IPS-15b (cell line): ENCODE results near the gene FAM98B.

Experiments used
- H3K27me3 ChIP-seq: one replicate; pipeline ENCODE4 v1.6.1; 2013; ENCODE audit warnings: low read length; ENCODE audit not compliant: control insufficient read depth, insufficient read depth
- H3K36me3 ChIP-seq: one replicate; pipeline ENCODE4 v1.6.1; 2013; ENCODE audit warnings: low read length; ENCODE audit not compliant: control insufficient read depth, insufficient read depth
- H3K4me1 ChIP-seq: one replicate; pipeline ENCODE4 v1.6.1; 2013; ENCODE audit warnings: mild to moderate bottlenecking, low read length; ENCODE audit not compliant: control insufficient read depth, insufficient read depth
- H3K4me3 ChIP-seq: one replicate; pipeline ENCODE4 v1.5.1; 2013; ENCODE audit warnings: low read depth, low read length
- H3K9ac ChIP-seq: one replicate; pipeline ENCODE4 v1.6.1; 2013; ENCODE audit warnings: low read depth, mild to moderate bottlenecking, low read length
- H3K9me3 ChIP-seq: one replicate; pipeline ENCODE4 v1.6.1; 2013; ENCODE audit warnings: mild to moderate bottlenecking, low read length; ENCODE audit not compliant: control insufficient read depth, insufficient read depth

Gene FAM98B

DNA sequence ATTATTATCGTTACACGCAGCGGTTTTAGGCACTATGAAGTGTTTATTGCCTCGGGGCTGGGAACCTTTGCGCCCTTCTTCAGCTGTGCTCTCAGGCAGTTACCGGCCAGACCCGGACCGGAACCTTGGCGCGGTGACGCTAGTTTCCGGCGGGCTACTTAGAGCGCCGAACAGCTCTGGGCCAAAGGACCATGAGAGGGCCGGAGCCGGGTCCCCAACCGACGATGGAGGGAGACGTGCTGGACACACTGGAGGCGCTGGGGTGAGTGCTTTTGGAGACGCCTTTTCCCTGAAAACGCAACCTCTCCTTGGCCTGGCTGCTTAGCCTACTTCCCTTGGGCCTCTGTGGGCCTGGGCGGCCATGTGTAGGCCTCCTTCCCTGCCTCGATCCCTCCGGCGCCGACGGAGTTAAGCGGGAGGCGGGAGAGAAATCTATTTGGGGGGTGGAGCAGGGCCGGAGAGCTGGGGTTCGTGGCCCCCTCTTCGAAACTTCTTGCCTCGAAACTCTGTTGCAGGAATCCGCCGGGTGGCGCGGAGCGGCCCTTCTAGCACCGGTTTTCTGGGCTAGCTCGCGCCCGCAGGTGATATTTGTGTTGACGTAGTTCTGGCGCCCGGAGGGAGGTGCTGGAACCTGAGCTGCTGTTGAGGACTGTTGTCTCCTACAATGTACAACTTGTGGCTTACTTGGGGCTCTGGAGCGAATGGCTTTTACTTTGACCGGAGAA lies at the start of gene FAM98B:
Gene FAM98B (plus strand): TSS at position 157 of the 725 bp plus-strand sequence. CDS start 35 bp downstream, at position 192.
- H3K27me3 ChIP-seq, result no peaks in the 10 kb centered on the region
- no peaks in the 10 kb centered on the region for H3K4me1 ChIP-seq
- no peaks in the 10 kb centered on the region for H3K9me3 ChIP-seq
- peak within 1 kb of the TSS; percentile 97 for H3K9ac ChIP-seq
- peak within 1 kb of the TSS; percentile 79 for H3K4me3 ChIP-seq
- H3K36me3 ChIP-seq, result no peaks in the 10 kb centered on the region

DNA sequence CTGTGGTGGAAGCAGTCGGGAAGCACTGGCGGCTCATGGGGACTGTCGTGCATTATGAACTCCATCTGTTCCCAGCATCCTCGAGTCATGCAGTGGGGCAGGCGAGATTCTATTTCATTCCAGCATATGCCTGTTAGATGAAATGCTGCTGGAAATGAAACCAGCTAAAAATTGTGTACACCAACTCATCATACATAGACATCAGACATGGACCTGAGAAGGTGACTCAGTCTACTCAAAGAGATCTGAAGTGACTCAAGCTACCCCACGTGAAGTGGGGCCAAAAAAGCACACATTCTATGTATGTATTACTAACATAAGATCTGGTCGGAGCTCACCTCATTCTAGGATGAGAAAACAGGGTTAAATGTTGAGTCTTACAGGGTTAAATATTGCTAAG lies 47.5 kb upstream of the FAM98B start:
- Histone ChIP-seq H3K9me3 (no peaks in the 10 kb centered on the region), H3K4me1 (no peaks in the 10 kb centered on the region), H3K36me3 (no peaks in the 10 kb centered on the region), H3K9ac (no peak overlapping the region), H3K27me3 (no peaks in the 10 kb centered on the region), H3K4me3 (no peak overlapping the region)

DNA sequence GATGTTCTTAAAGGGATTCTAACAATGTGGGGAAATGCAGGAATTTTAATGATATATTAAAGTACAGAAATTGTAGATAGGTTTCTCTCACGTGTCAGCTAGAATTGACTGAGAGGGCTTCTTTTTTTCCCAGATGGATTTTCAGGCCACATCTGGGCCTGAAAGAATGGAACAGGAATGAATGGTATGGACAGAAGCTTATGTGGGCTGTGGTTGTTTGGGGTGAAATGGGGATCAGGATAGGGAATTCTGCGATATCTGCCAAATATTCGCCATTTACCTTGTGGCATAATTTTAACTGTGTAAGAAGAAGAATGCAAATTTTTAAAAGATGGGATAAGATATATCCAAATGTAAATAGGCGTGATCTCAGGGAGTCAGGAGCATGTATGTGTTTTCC lies 45.4 kb upstream of the FAM98B start:
- Histone ChIP-seq H3K9ac (no peak overlapping the region), H3K4me3 (no peak overlapping the region), H3K9me3 (no peaks in the 10 kb centered on the region), H3K36me3 (no peaks in the 10 kb centered on the region), H3K4me1 (no peaks in the 10 kb centered on the region), H3K27me3 (no peaks in the 10 kb centered on the region)

DNA sequence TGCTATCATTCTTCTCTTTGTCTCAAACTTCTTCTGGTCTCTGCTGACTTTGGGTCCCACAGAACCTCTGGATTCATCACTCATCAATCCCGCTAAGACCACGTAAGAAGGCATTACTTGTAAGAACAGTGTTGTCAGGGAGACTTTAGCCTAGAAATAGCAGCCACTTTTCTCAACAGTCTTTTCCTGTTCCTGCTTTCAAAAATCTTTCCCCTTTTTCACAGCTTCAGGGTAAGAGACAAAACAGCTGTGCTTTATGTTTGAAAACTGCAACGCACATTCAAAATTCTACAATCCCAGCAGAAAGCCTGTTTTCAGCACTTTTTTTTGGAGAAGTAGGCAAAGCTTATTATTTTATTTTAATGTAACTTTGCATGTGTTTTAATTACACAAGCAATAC lies 42.0 kb upstream of the FAM98B start:
- Histone ChIP-seq H3K9ac (no peak overlapping the region), H3K36me3 (no peaks in the 10 kb centered on the region), H3K9me3 (no peaks in the 10 kb centered on the region), H3K4me1 (no peaks in the 10 kb centered on the region), H3K4me3 (no peak overlapping the region), H3K27me3 (no peaks in the 10 kb centered on the region)

DNA sequence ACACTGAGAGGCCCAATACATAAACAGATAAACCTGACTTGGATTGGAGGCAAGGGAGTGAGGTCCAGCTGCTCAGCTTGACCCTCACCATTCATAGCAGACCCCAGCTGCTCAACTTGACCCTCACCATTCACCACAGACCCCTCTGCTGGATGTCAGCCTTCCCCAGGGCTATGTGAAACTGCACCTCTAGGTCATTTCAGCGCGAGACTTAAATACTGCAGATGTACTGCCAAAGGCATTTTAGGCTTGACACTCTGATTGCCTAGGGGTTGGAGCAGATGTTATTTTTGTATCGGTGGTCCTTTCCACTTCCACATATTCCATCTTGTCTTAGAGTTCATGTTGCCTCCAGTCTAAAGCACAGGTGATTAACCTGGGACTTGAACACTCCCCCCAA lies 41.5 kb upstream of the FAM98B start:
- H3K4me3 ChIP-seq, result no peak overlapping the region
- H3K9ac ChIP-seq, result no peak overlapping the region
- H3K27me3 ChIP-seq, result no peaks in the 10 kb centered on the region
- H3K36me3 ChIP-seq, result no peaks in the 10 kb centered on the region
- no peaks in the 10 kb centered on the region for H3K9me3 ChIP-seq
- no peaks in the 10 kb centered on the region for H3K4me1 ChIP-seq

DNA sequence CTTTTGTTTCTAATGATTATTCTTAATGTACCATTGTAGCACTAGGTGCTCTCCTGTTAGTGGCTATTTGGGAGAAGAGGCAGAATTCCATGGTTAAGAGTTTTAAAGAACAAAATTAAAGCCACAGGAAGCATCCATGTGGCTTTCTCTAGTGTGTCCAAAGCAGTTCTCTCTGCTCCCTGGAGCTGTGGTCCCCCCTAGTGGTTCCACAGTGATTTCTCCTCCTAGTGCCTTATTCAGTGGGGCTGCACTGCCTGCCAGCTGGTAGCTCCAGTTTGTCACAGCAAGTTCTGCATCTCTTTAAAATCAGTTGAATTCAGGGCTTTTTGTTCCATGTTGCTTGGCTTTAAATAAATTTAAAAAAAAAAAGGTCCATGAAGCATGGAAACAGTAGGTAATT lies 39.6 kb upstream of the FAM98B start:
- Histone ChIP-seq H3K36me3 (no peaks in the 10 kb centered on the region), H3K4me1 (no peaks in the 10 kb centered on the region), H3K9ac (no peak overlapping the region), H3K9me3 (no peaks in the 10 kb centered on the region), H3K4me3 (no peak overlapping the region), H3K27me3 (no peaks in the 10 kb centered on the region)

DNA sequence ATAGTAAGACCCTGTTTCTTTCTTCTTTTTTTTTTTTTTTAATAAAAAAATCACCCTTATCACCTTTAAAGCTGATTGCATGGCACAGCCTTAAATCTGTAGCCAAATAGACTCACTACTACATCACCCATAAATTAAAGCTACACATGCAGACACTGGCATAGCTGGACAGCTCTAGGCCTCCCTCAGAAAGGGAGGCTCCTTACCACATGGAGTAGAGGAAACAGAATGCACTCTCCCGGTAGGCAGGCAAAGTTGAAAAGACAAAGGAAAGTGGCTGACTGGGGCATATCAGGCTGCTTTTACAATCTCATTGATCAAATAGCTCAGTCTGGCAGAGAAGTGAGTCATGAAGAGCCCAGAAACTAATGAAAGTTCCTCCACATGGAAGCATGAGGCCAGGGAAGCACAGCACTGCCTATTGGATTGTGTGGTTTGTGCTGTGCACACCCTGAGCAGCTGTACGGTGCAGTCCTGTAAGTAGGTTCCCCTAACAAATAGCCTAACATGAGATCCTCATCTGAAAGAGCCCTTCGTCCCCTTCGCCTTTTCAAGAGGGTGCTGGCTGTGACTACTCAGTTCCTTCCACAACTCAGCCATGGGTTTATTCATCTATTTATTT lies 32.7 kb upstream of the FAM98B start:
- H3K36me3 ChIP-seq, result no peaks in the 10 kb centered on the region
- no peaks in the 10 kb centered on the region for H3K27me3 ChIP-seq
- no peaks in the 10 kb centered on the region for H3K4me1 ChIP-seq
- H3K9ac ChIP-seq, result no peak overlapping the region
- no peaks in the 10 kb centered on the region for H3K9me3 ChIP-seq
- no peak overlapping the region for H3K4me3 ChIP-seq

DNA sequence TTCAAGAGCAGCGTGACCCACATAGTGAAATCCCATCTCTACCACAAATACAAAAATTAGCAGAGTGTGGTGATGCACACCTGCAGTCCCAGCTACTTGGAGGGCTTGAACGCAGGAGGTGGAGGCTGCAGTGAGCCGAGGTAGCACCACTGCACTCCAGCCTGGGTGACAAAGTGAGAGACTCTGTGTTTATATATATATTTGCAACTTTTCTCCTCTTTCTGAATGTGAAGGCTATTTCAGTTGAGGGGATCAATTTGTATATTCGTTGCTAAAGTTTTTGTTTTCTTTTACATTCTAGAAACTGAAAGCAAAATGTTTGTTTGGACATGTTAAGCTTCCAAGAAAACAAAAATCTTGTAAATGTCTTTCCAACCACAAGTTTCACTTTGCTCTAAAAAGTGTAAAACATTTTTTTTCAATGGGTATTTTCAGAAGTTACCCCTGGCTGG lies 29.8 kb upstream of the FAM98B start:
- Histone ChIP-seq H3K27me3 (no peaks in the 10 kb centered on the region), H3K4me1 (no peaks in the 10 kb centered on the region), H3K9me3 (no peaks in the 10 kb centered on the region), H3K4me3 (no peak overlapping the region), H3K36me3 (no peaks in the 10 kb centered on the region), H3K9ac (no peak overlapping the region)

DNA sequence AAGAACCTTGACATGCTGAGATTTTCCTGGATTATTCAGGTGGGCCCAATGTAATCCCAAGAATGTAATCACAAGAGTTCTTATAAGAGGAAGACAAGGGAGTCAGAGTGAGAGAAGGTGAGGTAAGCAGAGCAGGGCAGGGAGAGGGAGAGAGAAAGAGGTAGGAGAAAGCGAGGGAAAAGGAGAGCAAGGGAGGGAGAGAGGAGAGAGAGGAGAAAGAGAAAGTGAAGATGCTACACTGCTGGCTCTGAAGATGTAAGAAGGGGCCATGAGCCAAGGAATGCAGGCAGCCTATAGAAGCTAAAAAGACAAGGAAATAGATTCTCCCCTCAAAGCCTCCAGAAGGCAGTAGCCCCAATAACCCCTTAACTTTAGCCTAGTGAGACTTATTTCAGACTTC lies 28.7 kb upstream of the FAM98B start:
- Histone ChIP-seq H3K36me3 (no peaks in the 10 kb centered on the region), H3K27me3 (no peaks in the 10 kb centered on the region), H3K4me1 (no peaks in the 10 kb centered on the region)

DNA sequence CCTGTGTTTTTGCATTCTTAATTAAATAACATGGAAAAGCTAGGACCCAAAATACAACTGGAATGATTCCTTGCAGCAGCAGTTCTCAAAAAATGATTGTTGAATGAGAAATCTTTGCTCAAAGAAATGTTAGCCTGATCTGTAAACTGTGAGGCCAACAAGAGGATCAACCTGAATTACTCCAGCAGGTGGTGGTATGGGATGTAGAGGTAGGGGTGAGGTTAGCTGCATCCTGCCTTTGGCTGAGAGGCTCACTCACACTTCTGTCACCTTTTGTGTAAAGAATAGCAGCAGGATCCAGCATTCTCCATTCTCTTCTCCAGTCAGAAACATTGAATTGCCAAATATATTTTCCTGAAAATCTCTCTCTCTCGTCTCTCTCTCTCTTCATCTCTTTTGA lies 26.5 kb upstream of the FAM98B start:
- Histone ChIP-seq H3K4me1 (no peaks in the 10 kb centered on the region), H3K27me3 (no peaks in the 10 kb centered on the region), H3K36me3 (no peaks in the 10 kb centered on the region), H3K9me3 (no peaks in the 10 kb centered on the region), H3K9ac (no peak overlapping the region), H3K4me3 (no peak overlapping the region)

More for the DNA sequence above, 28.7 kb upstream of the FAM98B start:
- H3K4me3 ChIP-seq, result no peak overlapping the region
- H3K9me3 ChIP-seq, result no peaks in the 10 kb centered on the region
- no peak overlapping the region for H3K9ac ChIP-seq

DNA sequence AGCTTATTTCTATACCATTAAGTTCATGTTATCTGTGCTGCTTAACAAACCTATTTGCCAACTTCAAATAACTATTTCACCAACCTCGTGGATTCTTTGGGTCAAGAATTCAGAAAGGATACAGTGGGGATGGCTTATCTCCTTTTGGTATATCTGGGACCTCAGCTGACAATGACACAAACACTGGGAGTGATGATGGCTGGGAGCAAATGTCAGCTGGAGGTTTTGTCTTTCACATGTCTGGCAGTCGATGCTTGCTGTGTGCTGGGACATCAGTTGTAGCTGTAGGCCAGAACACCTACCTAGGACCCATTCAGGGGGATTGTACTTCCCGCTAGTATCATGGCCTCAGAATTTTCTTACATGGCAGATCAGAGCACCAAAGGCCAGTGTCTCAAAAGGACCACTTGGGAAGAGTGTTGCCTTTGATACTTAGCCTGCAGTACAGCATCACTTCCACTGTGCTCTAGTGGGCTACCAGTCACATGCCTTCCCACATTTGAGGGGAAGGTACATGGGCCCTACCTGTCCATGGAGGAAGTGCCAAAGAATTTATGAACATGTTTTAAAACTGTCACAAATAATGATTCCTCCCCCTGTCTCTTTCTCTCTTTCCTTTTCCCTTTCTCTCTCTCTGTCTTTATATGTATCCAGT lies 23.7 kb upstream of the FAM98B start:
- H3K9ac ChIP-seq, result no peak overlapping the region
- H3K4me1 ChIP-seq, result no peaks in the 10 kb centered on the region

DNA sequence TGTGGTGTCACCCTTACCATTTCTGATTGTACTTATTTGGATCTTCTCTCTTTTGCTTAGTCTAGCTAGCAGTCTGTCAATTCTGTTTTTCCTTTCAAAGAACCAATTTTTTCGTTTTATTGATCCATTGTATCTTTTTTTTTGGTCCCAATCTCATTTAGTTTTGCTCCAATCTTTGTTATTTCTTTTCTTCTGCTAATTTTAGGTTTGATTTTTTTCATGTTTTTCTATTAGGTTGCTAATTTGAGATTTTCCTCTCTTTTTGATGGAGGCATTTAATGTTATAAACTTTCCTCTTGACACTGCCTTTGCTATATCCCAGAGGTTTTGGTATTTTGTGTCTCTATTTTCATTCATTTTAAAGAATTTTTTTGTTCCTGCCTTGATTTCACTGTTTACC lies 16.9 kb upstream of the FAM98B start:
- Histone ChIP-seq H3K4me3 (no peak overlapping the region), H3K4me1 (no peaks in the 10 kb centered on the region), H3K36me3 (no peaks in the 10 kb centered on the region), H3K9me3 (no peaks in the 10 kb centered on the region), H3K27me3 (no peaks in the 10 kb centered on the region), H3K9ac (no peak overlapping the region)

More for the DNA sequence above, 23.7 kb upstream of the FAM98B start:
- Histone ChIP-seq H3K36me3 (no peaks in the 10 kb centered on the region), H3K27me3 (no peaks in the 10 kb centered on the region), H3K9me3 (no peaks in the 10 kb centered on the region), H3K4me3 (no peak overlapping the region)
